HS-27A (cell line): ENCODE results near the gene PPP1R15B.
A peak's percentile ranks its signal among the peaks of the same experiment; 100 is the strongest.

Source experiments
- DNase-seq: peaks from one replicate; pipeline ENCODE4 v3.0.0-alpha.2; 2012; ENCODE audit warnings: low read depth, missing footprints

The PPP1R15B gene

DNA sequence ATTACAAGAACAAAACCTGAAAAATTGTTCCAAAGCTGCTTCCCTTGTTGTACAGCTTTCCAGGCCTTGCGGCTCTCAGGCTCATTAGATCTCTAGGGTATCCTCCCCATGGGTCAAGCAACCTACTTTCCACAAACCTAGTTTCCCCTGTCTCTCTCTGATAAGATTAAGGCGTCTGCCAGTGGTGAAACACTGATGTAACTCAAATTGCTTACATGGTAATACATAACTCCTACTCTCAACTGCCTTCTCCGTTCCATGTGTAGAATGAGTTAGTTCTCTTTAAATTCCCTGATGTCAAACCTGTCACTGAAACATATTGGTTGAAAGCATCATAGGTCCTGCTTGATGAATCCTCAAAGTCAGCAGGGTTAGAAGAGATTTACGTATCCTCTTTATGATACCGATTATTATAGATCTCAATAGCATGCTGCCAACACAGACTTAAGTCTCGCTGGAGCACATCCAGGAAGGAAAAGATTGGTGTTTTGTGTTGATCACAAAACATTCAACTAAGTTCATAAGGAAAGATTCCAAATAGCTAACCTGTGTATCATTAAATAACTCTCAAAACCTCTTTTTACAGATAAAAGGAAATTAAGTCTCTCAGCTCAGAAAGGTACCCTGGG is 10.6 kb downstream of the PPP1R15B start:
- no peak for DNase-seq

DNA sequence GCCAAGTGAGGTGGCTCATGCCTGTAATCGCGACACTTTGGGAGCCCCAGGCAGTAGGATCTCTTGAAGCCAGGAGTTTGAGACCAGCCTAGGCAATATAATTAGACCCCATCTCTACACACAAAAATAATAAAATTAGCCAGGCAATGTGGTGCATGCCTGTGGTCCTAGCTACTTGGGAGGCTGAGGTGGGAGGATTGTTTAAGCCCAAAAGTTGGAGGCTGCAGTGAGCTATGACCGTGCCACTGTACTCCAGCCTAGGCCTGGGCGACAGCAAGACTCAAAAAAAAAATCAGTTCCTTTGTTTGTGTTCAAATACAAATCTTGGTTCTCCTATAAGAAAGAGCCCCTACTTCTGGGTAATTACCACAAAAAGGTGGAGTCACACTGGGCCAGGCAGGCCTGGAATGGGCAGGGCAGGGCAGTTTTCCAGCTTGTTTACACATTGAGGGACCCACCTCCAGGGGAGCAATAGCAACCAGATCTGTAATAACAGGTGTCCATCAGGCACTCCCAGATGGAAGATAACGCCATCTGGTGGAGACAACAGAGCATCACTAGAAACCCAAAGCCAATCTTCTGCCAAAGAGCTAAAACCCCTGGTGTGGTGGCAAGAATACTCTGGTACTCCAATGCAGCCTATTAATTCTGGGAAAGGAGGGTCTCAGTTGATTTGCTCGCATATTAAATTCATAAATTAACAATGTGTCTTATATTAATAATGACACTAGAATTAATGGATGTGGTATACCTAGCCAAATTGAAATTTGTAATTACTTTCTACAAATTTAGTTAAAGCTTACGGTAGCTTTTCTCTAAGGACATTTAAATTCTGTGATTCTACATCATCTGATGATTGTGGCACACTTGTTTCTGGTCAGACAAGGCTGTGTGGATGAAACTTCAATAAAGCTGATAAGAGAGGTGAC is 13.2 kb downstream of the PPP1R15B start:
- peak; percentile 27 for DNase-seq

DNA sequence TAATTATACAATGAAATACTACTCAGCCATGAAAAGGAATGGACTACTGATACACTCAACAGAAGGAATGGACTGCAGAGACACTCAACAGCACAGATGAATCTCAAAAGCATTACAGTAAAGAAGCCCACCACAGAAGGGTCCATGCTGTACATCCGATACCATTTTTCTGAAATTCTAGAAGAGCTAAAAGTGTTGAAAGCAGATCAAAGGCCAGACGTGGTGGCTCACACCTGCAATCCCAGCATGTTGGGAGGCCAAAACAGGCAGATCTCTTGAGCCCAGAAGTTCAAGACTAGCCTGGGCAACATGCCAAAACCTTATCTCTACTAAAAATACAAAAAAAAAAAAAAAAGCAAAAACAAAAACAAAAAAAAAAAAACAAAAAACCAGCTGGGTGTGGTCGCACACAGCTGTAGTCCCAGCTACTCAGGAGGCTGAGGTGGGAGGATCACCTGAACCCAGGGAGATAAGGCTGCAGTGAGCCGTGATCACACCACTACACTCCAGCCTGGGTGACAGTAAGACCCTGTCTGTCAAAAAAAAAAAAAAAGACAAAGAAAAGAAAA is 15.5 kb downstream of the PPP1R15B start:
- DNase-seq = no peak

DNA sequence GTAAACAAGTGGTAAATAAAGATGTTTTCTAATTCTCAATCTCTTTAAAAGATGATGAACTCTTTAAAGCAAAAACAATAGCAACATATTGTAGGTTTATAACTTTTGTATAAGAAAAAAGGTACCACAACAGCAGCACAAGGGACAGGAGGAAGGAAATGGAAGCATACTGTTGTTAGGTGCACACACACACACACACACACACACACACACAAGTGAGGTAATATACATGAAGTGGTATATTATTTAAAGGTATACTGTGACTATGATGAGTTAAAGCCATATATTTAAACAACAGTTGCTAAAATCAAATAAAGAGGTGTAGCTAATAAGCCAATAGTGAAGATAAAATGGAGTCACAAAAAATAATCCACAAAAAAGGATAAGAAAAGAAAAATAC is 20.0 kb downstream of the PPP1R15B start:
- no peak for DNase-seq

DNA sequence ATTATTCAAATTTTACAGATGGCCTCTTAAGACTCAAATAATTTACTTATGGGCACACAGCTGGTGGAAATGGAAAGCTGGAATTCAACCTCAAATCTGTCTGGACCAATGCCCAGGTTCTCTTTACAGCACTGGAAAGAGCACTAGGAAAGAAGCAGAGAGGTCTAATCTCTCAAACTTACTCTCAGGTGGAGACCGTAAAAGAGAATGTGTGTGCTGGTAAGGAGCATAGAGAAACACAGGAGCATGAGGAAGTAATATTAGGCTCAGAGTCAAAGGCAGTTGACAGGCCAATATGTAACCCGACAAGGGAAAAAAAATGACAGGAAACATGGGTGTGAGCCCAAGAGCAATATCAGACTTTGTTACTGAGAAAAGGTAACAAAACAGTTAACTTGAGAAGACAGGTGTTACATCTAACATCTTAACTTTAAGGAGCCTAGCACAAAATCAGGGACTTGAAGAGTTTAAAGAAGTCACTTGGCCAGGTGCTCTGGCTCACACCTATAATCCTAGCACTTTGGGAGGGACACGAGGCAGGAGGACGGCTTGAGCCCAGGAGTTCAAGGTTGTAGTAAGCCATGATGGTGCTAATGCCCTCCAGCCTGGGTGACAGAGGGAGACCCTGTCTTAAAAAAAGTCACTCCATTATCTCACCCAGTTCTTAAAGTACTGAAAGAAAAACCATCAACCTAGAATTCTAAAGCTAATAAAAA is 20.7 kb downstream of the PPP1R15B start:
- no peak for DNase-seq

DNA sequence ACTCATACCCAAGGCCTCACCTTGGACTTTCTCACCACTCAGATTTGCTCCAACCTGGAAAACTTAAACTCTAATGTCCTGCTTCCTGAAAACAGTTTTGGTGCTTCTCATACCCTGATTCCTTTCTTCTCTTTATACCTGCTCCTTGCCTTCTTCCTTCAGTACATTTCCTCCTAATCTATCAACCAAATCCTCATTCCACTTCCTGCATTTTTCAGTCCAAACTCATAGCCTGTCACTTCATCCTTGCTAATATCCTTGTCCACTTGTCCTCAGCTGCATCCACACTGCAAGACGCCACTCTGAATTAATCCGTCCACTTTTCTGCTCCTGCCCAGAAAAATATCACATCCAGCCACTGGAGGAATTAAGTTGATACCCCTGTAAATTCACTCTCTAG is 25.9 kb downstream of the PPP1R15B start:
- DNase-seq = no peak

DNA sequence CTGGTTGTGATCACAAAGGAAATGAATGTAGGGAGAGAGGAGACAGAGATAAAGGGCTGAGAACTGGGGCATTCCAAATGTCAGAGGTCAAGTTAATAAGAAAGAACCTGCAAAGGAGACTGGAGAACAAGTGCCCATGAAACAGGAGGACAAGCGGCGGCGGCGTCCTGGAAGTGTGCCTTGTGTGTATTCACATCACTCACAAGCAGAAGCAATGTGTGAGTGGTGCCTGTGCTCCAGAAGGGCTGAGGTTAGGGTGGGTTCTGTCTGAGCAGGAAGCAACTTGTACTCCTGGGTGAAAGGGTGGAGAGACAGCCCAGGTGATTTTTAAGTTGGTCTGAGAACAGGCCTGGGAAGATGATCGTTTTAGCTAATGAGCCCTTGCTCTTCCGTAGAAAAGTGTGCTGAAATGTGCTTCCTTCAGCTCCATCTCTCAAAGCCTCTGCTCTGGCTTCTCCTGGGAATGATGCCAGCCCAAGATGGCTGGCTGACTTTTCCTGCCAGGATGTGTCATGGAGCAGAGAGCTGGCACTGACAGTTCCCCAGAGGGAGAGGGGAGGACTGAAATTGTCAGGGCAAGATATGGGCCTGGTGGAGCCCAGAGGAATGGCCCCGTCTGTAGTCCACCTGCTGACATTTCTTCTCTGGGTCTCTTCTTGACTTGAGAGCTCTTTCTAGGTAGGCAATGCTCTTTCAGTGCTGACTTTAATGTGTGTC is 26.8 kb downstream of the PPP1R15B start:
- DNase-seq = no peak

DNA sequence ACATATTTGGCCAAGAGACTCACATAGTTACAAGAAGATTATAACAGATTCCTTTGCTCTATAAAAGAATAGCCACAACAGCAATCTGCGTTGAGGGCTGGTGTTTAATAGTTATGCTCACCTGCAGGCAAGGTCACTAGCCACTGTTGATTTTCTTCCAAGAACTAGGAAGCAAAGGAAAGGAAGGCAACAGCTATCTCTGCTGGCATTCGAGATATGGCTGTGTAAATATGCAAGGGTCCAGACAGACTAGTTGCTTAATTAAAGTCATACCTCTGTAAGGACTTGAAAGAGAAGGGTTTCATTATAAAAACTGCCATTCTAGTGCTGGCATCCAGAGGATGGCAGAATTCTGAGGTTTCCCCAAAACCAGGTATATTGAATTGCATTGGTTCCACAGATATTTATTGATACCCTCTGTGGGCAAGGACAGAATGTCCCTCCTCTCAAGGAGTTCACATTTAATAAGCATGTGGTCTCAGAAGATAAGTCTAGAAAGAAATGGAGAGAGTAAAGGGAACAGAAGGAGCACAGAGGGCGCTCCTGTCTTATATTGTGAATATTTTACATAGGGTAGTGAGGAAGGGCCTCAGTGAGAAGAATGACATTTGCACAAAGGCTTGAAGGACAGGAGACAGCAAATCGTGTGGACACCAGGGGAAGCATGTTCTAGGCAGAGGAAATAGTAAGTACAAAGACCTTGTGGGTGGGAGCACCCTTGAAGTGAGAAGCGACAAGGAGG is 28.3 kb downstream of the PPP1R15B start:
- DNase-seq = no peak

DNA sequence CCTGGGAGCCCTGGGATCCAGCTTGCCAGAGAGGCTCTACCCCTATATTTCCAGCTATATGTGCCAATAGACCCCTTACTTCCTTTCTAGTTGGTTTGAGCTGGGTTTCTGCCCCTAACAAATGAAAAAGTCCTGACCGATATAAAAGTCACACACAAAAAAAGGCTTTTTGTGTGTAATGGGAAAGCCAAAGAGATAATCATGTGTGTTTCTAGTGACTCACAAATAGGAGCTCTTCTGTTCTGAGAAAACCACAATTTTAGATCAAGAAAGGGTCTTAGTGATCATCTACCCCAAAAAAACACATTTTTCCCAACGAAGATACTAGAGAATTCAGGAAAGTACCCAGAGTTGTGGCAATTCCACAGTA is 28.9 kb downstream of the PPP1R15B start:
- DNase-seq = no peak

DNA sequence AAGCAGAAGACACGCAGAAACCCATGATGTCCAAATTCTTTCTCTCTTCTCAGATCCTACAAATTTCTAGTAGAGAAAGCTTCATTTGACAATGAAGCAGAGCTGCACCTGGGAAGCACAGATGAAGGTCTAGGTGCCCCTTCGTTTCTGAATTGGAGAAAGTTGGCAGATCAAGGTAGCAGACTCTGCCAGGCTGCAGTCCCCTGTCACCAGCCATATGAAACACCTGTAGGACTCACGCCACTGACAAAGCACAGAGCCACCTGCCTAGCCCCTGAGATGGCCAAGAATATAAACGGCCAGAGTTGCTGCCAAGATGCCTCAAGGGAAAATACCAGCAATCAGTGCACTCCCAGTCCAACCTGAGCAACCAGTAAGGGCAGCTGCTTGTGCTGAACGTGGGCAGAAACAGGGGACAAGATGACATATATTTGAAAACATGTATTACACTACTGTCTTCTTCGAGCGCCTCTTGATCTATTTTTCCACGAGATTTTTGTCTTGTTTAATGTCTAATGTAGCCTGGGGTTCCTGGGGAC is 31.3 kb downstream of the PPP1R15B start:
- no peak for DNase-seq

DNA sequence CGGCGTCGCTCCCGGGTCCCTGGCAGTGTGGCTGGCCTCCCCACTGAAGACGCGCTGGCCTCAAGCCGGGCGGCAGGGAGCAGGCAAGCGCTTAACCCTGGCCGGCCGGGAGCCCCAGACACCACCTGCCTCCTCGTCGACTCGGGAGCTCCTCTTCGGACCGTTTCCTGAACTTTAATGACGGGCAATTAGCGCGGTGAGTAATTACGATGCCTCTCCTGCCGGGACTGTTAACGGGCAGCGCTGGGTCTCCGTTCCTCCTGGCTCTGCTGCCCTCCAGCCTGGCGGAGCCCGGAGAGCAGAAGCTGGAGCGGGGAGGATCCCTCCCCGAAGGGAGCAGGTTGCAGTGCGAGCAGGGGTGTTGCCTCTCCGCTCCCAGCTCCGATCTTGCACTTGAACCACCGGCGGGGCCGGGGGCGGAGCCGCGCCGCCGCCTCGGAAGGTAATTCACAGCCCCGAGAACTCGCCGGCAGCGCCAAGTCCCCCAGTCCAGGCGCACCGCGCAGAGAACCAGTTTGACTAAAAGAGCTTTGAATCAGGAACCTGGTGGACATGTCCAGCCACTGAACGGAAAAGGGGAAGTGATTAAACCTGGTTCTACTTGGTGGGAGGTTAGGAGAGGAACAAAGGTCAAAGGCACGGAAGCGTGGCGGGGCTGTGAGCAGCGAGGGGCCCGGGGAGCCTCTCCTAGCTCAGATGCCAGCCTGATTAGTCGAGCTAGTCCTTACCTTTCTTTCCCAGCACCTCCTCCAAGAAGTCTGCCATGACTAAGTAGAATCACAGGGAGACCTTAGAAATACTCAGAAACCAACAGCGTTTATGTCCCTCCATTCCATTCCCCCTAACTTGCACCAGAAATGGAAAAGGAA is 33.6 kb downstream of the PPP1R15B start:
- DNase-seq = no peak

DNA sequence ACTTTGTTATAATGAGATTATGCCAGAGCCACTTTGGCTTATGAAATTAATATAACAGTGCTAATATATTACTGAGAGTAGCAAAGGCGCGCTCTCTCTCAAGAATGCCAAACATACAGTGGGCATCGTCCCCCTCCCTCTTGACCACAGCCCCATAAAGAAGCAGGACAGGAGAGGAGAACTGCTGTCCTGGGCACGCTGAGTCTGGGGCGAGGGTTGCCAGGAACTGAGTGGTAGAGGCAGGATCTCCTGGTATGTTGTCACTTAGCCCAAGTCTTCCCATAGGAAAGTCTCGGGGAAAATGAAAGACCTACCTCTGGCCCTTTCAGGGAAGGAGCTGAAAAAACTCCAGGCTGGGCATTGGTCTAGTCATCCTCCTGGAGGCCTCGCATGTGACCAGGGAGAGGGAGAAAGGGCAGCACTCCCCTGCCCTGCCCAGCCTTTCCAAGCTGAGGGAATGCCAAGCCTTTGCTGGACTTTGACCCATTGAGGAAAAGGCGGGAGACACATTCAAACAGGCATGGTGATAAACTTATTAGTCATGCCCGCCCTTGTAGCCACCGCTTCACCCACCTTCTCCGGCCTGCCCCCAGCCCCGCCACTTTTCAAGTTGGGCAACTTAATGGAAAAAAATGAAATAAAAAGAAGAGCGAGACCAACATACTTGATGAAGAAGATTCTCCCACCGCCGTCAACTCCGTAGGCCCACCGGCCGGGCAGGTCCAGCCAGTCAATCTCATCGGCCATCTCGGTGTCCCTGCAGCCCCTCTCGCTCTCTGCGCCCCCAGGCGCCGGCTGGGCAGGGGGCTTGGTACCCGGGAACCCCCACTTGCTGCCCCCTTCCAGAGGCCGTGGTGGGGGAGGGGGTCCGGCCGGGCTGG is 34.5 kb downstream of the PPP1R15B start:
- no peak for DNase-seq

DNA sequence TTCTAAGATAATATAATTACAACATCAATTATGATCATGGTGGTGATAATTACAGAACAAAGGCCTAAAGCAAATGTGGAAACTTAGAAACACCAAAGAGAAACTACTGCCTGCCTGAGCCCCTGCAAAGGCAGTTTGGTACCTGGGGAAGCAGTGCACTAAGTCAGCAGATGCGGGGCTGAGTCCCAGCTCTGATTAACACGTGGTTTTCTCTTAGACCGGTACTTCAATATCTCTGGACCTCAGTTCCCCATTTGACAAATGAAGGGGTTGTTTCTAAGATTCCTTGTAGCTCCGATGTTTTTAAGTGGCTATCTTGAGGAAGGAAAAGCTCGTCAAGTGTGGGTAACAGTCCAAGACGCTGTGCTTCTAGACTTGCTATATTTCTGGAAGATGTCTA is 35.2 kb downstream of the PPP1R15B start:
- DNase-seq = no peak

DNA sequence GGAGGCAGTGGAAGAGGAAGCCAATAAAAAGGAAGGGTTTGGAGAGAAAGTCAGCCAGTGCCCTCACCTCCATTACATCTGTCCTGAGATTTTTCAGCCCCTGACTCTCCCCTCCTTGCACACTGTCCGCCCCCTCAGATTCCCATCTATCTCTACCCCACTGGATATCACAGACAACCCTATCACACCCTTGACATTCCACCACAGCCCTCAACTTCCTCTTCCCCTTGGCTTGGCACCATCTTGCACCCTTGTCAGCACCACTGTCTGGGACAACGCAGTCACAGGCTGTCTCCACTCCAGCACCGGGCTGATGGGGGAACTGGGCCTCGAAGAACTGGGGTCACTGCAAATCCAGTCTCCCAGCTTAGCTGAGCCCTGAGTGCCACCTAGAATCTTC is 37.7 kb downstream of the PPP1R15B start:
- DNase-seq = no peak

DNA sequence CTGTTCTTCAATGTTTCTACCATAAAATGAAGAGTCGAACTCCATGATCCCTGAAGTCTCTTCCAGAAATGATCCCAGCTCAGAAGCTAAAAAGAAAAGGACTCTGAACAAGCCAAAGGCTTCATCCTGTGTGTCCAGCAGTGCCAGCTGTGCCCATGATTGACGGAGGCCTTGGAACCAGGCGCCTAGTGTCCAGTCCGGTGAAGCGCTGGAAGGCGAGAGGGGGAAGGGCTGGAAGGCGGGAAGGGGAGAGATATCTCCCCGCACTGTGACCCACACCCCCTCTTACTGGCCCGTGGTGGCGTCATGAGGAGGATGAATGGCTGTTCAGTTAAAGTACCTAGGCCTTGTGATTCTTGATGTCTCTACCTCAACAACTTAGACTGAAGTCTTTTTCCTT is 41.4 kb downstream of the PPP1R15B start:
- DNase-seq = no peak

DNA sequence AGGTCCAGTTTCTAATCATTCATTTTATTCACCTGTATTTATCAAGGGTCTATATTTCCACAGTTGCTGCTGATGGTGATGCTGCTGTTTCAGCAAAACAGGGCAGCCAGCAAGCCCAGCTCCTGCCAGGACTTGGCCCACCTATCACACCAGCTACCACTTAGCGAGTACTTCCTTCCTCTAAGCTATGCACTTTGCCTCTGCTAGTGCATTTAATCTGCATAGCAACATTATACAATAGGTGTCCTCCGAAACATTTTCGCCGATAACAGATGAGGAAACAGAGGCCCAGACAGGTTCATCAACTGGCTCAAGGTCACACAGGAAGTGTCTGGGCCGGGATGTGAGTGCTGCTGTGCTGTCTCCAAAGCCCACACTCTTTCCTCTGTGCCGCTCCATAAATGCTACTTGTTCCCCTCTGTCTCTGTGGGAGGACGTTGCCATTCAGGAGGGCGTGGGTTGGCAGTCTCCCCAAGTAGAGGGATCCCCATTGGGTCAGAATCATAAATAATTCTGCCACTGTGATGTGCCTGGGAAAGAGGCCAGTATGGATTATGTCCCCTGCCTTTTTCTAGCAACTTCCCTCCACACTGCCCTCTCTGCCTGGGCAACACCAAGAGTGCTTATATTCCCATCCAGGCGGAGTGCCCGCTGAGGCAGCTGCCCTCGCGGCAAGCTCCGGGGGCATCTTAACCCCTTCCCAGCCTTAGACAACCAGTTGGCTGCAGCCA is 42.5 kb downstream of the PPP1R15B start:
- DNase-seq = no peak

DNA sequence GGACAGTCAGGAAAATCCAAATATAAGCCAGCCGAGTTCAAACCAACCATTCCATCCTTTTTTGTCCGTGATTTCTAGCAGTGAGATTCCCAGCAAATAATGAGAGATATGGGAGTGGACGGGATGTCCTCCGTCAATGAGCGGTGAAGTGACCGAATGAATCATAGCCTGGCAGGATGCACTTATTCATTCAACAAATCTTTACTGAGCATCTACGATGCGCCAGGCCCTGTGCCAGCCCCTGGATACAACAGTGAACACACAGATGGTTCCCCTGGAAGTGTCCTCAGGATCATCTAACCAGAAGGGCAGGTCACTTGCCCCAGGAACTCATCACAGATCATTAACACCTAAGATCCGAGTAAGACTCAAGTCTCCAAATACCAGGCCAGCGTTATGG is 43.7 kb downstream of the PPP1R15B start:
- DNase-seq = no peak

DNA sequence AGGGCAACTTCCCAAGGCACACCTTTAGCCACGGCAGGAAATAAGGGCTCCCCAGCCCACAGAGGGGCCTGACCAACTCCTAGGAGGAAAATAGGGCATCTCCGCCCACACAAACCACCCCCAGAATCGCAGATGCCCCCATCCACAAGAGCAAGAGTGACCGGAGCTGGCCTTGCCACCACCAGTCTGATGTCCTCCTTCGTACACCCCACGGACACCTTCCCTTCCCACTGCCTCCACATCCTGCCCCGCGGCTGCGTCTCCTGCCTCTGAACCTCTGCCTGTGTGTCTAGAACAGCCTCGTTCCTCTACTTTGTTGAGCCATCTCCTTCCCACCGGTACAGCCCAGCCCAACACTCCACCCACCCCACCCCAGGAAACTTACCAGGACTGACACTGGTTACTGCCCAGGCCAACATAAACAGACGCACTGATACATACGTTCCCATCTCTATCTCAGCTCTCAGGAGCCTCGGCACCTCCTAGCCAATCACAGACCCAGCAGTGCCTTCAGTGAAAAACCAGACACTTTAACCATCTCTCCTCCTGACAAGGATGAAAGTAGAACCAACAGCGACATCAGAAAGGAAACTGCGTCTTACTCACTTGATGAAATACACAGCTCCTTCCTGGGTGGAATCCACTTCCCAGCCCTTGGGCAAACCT is 44.3 kb downstream of the PPP1R15B start:
- no peak for DNase-seq
